Activated CD4-positive, alpha-beta T cell treated with anti-CD3 and anti-CD28 coated beads, Interleukin-2, amount 50 U/mL, for 24 hours (primary cell): ENCODE results near the gene KCNIP1.

Experiments
- DNase-seq, 2 donors: peaks; one replicate each; pipeline ENCODE4 v3.0.0-alpha.2; 2020; ENCODE audit warnings: low read depth in 1 of 2, low spot score in 1 of 2

KCNIP1 gene

DNA sequence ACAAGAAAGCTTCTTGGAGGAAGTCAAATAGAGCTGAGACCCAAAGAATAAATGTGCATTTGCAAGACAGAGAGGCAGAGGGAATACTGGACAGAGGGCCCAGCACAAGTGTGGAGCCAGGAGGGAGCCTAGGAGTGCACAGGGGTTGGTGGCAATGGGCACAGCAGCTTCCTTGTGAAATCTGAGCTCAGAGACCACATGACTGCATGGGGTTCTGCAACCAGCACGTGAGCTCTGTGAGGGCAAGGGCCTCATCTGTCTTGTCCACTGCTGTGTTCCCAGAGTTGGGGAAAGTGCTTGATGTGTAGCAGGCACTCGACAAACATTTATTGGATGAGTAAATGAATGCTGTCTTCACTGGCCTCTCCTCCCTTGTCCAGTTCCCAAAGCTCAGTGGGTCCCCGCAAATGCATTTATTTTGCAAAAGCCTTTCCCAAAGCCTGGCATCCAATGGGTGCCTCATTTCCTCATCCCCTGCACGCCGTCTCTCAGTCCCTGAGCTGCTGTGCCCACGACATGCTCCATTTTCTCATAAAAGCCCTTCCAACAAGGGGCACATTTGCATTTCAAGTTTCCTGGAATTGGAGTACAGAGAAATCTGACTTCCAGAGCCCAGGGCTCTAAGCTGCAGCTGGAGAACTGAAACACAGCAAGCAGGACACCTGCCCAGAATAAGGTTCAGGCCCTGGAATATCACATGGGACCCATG lies 58.5 kb downstream of the KCNIP1 start:
- DNase-seq: no peak

DNA sequence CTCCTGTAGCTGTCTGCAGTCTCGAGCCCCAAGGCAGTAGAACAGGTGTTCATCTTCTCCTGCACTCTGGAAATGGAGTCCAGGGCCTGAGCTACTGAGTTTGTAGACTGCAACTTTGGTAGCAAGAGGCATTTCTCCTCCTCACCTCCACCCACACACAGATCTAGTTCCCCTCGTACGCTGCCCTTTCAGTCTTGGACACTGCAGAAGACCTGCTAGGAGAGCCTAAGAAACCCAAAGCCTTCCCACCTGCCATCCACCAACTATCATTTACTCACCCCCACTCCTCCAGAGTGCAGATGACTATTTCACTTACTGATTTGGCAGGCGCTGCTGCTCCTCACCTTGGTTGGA lies 59.0 kb downstream of the KCNIP1 start:
- no peak for DNase-seq

DNA sequence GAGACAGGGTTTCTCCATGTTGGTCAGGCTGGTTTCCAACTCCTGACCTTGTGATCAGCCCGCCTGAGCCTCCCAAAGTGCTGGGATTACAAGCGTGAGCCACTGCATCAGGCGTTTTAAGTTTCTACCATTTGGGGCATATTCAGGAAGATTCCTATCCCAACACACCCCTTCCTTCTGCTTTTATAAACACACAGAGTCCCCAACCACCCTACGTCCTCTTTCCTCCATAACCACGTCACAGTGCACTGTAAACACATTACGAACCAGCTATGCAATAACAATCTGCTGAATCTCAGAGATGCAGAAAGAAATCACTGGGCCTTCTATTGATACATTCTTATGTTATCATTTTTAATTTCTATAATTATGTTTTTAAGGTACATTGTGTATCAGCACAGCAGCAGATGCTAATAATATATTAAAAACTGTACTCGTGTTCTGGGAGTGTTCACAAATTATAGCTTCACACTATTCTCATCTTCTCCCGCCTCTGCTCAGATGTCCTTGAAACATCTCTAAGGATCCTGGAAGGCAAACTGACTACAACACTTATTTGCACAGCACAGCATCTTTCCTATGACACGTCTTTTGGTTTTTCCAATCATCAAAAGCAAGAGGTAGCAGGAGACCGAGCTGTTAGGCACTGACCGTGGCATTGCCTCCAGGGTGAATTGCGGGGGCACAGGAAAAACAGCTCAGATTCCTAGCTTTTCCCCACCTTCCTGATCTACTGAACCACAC lies 60.2 kb downstream of the KCNIP1 start:
- DNase-seq: no peak

DNA sequence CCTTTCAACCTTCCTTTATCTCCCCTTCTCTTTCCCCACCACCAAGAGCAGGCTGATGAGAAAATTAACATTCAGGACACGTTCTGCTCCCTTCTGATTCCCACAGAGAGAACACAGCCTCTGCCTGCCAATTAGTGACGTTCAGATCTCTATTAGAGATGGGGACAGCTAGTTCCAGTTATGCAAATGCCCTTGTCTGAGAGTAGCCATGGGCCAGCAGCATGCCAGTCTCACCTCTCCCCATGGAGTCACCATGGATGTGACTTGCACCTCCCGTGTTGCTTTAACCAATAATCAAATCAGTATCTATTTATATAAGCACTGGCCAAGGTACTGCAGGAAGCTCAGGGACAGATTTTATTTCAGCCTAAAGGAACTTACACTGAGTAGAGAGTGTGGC lies 61.3 kb downstream of the KCNIP1 start:
- DNase-seq: no peak

DNA sequence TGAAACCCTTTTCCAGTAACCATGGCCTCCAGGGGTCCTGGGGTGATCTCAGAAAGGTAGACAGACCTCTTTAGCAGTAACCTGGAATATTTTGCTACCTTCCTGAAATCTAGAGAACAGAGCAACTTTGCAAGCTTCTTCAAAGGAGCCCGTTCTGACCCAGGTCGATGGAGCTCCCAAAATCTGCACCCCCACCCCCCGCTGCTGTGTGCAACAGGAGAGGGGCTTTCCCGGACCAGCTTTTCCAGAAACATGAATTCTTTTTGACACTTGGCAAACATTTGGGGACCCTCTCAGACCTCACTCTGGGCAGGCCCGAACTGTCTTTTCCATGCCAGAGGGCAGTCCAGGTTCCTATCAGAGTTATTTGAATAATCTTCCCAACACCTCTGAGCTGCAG lies 65.3 kb downstream of the KCNIP1 start:
- DNase-seq: no peak

DNA sequence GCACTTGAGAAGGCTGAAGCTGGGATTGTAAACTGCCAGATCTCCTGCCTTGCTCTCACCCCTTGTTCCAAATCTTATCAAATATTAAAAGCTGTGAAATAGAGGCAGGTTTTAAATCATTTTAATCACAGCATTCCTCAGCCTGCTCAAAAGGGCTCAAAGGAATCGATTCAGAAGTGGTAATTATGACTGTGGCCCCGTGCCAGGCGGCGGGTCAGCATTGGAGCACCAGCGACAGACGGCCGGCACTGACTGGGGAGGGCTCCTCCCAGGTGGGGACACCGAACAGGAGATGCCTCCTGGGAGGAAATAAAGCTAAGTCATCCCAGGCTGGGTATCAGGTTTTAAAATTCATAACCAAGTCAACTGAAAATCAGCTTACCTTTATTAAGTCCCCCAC lies 66.7 kb downstream of the KCNIP1 start:
- no peak for DNase-seq

DNA sequence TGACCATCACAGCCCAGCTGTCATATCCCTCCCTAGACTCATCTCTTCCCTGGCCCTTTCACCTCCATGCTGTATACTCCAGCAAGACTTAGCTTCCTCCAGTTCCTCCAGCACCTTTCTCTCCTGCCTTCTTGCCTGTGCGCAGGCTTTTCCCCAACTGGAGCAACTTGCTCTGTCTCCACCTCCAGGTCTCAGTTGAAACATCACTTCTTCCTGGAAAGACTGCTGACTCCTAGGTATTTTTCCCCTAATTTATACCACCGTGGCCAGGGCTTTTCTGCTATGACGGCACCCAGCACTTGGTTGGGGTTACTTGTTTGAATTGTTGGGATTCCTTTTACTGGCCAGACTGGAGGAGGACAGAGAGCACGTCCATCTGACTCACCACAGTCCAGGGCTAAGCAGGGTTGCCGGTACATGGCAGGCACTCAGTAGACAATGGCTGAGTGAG lies 67.5 kb downstream of the KCNIP1 start:
- no peak for DNase-seq

DNA sequence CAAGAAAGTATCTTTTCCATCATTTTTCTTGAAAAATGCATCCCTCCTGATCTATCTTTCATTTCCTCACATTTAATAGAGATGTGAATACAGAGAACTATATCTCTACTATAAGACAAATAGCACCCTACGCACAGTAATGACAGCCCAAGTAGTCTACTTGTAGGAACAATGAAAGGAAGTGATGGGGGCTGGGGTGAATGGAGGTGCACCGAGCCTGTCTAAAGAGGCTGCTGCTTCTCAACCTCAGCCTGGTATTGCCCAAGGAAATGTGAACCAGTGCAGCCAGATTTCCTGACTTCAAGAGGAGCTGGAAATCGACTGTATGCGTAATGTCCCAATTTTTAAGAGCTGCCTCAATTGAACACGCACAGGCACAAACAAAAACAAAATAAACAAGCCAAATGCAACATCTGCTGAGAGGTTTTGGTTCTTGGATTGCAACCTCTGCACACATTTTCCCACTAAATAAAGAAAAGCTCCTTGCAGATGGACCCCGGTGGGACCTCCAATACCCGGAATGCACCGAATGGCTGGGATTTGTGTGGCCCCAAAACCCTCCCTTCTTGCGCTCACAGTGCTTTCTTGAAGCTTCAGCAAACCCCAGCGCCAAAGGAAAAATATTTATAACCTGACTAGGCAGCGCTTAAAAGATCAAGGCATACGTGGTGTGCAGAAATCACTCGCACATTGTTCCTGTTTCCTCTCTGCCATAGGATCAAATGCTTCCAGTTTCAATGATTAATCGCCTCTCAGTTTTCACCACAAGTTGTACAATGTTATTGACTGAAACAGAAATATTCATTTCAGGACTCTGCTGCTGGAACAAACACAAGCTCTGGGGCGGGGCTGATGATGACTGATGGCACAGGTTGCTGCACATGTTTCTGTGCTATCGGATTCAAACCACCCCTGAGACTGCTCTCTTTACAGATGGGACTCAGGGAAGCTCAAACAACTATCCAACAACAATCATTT lies 68.3 kb downstream of the KCNIP1 start:
- DNase-seq: peak in 1 of 2 donors; percentile 73

DNA sequence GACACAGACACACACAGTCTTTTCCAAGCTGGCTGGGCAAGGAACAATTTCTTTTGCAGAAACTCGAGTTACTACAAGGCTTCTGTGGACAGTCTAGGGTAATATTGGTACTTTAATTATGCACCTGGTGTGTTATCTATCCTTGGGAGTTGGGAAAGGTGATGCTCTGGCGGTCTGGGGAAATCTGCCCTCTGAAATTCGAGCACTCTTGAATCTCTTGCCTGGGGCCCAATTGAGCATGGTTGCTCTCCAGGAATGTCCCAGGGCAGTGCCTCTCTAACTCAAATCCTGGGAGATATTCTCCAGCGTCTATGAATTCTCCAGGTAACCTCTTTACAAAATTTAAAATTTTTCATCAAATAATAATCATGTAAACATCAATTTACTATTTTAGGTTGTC lies 69.3 kb downstream of the KCNIP1 start:
- no peak for DNase-seq

DNA sequence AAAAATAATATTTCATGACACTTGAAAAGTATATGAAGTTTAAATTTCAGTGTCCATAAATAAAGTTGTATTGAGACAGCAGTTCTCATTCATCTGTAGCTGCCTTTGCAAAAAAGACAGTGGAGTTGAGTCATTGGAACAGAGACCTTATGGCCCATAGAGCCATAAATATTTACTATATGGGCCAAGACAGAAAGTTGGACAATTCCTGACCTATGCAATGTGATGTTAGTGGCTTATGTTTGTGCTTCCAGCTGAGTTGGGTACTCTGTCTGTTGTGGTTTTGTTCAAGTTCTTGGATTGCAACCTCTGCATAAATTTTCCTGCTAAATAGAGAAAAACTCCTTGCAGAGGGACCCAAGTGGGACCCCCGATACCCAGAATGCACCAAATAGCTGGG lies 69.8 kb downstream of the KCNIP1 start:
- DNase-seq: no peak

DNA sequence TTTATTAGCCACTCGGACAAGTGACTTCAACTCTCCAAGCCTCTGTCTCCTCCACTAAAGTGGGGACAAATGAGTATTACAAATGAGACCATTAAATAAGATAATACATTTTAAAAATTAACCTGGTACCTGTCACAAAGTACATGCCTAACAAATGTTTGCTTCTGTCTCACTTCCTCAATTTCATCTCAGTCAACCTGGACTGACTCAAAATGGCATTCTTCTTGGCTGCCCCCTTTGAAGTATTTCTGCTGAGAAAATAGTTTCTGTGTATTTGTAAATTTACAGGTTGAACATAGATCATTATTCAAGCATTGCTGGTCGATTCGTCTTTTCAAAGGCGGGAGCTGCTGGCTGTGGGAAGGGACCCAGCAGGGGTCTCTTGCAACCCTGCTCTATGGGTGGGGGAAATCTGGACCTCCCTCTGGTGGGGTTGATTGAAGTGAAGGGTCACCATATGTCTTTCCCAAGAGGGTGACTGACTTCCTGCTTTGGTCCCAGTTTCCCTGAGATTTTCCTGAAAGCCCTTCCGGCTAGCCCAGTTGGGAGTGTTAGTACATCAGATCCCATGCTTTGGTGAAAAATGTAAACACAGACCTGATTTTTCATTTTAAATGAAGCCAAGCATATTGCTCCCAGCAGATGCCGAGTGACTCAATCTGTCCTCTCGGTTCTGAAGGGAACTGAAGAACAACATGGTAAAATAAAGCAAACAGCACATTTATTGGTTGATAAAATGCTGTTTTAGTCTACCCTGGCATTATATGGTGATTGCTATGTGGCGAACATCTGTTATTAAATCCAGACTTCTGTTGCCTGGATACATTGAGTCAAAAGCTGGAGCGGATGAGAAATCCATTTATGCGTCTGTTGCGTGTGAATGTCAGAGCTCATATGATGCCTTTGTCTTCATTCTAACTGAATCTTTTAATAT lies 73.0 kb downstream of the KCNIP1 start:
- no peak for DNase-seq

DNA sequence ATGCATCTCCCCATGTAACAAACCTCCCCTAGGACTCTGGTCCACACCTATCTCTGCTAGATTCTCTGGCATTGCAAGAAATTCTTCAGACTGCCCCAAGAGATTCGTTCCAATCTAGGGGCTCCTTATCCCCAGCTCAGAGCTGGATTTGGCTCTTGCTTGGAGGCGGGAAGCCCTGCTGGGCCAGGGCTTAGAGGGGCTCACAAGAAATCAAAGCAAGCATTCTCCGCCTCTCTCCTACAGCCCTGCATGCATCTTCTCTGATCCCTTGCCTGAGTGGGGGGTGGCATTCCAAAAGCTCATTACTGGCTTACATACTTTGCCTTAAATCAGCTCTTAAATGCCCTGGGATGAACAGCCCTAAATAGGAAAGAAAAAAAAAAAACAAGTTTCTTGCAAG lies 75.8 kb downstream of the KCNIP1 start:
- no peak for DNase-seq

DNA sequence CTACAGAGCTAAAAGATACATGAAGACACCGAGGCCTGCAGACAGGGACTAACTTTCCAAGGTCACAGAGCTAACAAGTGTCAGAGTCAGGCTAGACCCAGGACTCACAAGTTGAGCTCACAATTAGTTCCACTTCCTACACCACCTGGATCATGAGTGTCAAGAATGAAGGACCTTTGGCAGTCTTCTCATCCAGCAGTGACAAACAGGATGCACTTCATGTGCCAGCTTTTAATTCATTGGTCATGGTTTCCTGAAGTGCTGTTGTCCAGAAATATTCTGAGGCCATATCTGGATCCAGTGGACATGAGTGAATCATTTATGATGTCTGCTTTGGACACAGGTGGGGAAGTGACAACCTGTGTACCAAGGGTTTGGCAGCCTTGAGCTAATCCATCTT lies 77.4 kb downstream of the KCNIP1 start:
- no peak for DNase-seq

DNA sequence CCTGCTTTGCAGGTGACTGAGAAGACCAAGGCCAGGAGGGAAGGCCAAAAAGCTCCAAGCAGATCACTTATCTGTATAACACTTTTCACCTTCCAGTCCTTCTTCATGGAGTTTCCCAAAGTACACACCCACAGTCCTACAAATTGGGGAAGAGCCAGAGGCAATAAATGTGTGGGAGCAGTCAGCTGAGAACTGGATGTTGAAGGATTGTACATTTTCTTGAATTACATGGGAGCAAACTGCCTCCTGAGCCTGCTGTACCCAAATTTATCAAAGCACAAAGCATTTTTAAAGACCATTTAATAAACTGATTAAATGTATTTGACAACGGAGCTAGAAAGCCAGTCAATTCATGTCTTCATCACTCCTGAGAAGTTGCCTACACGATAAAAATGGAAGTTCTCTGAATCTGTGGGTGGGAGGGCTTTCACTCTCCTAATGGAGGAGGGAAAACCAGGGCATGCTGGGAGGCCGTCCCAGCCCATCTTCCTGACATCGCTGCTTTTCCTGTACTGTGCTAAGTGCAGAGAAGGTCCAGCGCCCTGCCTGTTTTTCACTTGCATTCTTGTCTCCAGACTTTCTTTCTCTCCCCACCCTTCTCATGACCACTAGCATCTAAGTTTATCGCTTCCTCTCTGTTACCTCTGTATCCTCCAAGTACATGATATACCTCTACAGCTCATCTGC lies 79.0 kb downstream of the KCNIP1 start:
- DNase-seq: no peak

DNA sequence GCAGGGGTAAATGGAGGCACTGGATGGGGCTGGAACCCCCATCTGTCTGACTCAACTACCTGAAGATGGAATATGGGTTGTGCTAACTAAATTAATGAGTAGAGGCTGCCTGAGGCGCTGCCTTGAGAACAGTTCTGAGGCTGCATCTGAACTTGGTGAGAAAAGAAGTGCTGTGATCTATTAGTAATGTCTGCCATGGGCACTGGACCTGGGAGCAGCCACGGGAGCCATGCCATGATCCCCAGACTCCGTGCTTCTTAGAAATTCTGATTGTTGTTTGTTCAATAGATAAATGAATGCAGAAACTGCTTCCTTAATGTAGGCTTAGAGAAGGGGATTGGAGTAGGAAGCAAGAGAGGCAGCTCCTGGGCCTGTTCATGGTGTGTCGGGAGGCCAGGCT lies 80.2 kb downstream of the KCNIP1 start:
- no peak for DNase-seq

DNA sequence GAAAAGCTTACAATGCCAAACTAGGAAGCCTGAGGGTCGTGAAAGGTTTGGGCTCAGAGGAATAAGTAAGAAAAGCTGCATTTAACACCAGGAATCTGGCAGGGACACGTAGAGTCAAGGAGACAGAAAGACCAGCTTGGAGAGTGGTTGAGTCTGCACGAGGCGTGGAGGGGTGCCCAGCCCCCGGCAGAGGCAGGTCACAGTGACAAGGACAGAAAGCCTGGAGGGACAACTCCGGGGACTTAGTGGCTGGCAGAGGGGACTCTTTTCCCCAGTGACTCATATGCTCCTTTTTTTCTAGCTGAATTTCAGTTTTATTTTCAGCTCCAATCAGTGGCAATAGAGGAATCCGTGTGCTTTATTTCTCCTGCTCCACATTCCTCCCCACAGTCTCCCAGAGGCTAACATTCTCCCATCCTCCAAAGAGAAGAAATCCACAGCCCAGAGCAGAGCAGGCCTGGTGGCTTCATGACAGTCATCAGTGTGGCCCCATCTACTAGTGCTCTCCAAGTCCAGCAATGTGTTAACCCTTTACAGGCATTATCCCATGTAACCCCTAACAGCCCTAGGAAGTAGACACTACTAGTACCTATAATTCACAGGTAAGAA lies 80.7 kb downstream of the KCNIP1 start:
- DNase-seq: no peak

DNA sequence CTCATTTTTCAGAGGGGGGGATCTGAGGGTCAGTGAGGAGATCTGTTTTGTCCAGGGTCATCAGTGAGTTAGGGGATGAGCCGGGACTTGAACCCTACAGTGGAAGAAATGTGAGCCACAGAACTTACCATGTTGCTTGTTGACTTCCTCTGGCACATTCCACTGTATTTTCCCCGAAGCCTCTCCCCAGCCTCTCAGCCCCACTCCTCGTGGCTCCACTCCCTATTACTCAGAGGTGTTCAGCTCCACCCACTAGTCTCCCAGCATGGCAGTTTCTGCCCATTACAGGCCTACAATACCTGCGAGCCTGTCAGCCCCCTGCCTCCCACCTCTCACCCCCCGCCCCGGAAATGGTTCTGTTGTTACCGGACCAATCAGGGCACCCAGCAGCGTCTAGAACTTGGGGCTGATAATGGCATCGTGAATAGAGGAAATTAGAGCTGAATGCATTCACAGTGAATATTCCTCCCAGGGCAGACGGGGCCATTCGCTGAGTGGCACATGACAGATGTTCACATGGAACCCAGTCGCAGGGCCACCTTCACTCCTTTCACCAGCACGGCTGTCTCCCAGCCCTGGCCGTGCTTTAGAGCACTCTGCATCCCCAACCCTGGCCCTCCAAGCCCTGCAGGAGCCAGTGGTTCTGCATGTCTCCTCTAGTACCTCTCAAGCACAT lies 81.6 kb downstream of the KCNIP1 start:
- DNase-seq: no peak

DNA sequence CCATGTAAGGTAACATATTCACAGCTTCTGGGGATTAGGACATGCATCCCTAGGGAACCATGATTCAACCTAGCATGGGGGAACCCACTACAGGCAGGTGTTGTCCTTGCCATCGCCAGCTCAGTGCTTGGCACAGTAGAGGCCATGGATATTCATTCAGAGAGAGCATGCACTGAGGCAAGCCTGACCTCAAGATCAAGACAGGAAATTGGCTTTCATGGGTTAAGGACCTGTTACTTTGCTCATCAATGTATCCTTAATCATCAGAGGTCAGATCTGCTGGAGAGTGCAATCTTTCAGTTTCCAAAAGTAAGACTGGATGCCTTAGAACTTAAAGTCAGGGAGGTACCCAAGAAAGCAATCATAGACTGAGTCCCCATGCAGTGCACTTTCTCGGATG lies 84.0 kb downstream of the KCNIP1 start:
- DNase-seq: no peak

DNA sequence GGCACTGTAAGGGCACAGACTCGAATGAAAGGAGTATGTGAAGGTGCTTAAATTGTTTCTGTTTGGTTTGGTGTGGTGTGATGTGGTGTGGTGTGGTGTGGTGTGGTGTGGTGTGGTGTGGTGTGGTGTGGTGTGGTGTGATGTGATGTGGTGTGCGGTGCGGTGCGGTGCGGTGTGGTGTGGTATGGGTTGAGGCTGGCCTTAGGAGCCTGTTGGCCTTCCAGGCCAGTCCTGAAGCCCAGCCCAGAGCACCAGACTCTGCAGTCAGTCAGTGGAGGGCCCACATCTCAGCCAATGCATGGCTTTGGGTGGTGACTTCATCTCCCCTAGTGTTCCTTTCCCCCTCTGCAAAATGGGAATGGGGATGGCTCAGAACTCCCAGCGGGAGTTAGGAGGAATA lies 85.8 kb downstream of the KCNIP1 start:
- DNase-seq: no peak
